DOHH2 (cell line): ENCODE results near the gene TRIM41.
"Not testable (repeated sequence)": the region's sequence is repeated elsewhere in the genome, so short reads cannot be mapped to it uniquely, and the experiment has no call there.

Source experiments
- H3F3A ChIP-seq: fragments of 200-600 bp; sonication (generic), shearing (Covaris generic); 2 replicates; pipeline ENCODE4 v1.6.0; 2016; ENCODE audit warnings: antibody characterized with exemption, mild to moderate bottlenecking; ENCODE audit not compliant: control insufficient read depth, insufficient read depth
- H3K27ac ChIP-seq: fragments of 200-600 bp; sonication (generic); 2 replicates; pipeline ENCODE4 v1.5.1; 2014; ENCODE audit warnings: low read depth, mild to moderate bottlenecking, low read length, moderate library complexity
- H3K27me3 ChIP-seq: fragments of 200-600 bp; sonication (generic); 2 replicates; pipeline ENCODE4 v1.6.1; 2014; ENCODE audit warnings: mild to moderate bottlenecking, low read length, mixed read lengths; ENCODE audit not compliant: control insufficient read depth
- H3K36me3 ChIP-seq: fragments of 200-600 bp; sonication (generic); 2 replicates; pipeline ENCODE4 v1.6.1; 2014; ENCODE audit warnings: mild to moderate bottlenecking, low read length, moderate library complexity, mixed read lengths; ENCODE audit not compliant: control insufficient read depth
- H3K4me1 ChIP-seq: fragments of 200-600 bp; sonication (generic); 2 replicates; pipeline ENCODE4 v1.6.1; 2014; ENCODE audit warnings: mild to moderate bottlenecking, low read length, mixed read lengths; ENCODE audit not compliant: control insufficient read depth
- H3K4me2 ChIP-seq: fragments of 200-600 bp; sonication (generic); 2 replicates; pipeline ENCODE4 v1.6.0; 2014; ENCODE audit warnings: mild to moderate bottlenecking, low read length, moderate library complexity
- H3K4me3 ChIP-seq: fragments of 200-600 bp; sonication (generic); 2 replicates; pipeline ENCODE4 v1.5.1; 2014; ENCODE audit warnings: mild to moderate bottlenecking, low read length, mixed read lengths
- H3K79me2 ChIP-seq: fragments of 200-600 bp; sonication (generic); 2 replicates; pipeline ENCODE4 v1.6.1; 2014; ENCODE audit warnings: mild to moderate bottlenecking, low read length, mixed read lengths; ENCODE audit not compliant: control insufficient read depth
- H3K9me2 ChIP-seq: fragments of 200-600 bp; sonication (generic); replicated peaks from 2 replicates; pipeline ENCODE4 v1.6.1; 2014; ENCODE audit warnings: mild to moderate bottlenecking, low read length, mixed read lengths; ENCODE audit not compliant: control insufficient read depth
- H3K9me3 ChIP-seq: fragments of 200-600 bp; sonication (generic); 2 replicates; pipeline ENCODE4 v1.6.1; 2014; ENCODE audit warnings: antibody characterized with exemption, low read length, mixed read lengths; ENCODE audit not compliant: control insufficient read depth, insufficient read depth
- H4K20me1 ChIP-seq: fragments of 200-600 bp; sonication (generic); 2 replicates; pipeline ENCODE4 v1.6.0; 2014; ENCODE audit warnings: low read depth, mild to moderate bottlenecking, antibody characterized with exemption, low read length, moderate library complexity; ENCODE audit not compliant: control insufficient read depth, insufficient read depth
- CTCF ChIP-seq: fragments of 200-600 bp; sonication (generic); IDR thresholded peaks from one replicate; pipeline ENCODE4 v1.5.1; 2014; ENCODE audit warnings: antibody characterized with exemption, mild to moderate bottlenecking, low read depth, low read length; ENCODE audit not compliant: poor library complexity, severe bottlenecking
- EZH2phosphoT487 ChIP-seq: fragments of 200-600 bp; sonication (generic); IDR thresholded peaks from 2 replicates; pipeline ENCODE4 v1.6.1; 2017; ENCODE audit warnings: borderline replicate concordance, mild to moderate bottlenecking, antibody characterized with exemption, low read length, moderate library complexity, mixed read lengths

Gene TRIM41

GRCh38 chr5:181212080-181212479, 11.0 kb upstream of the TRIM41 start:
- TF ChIP-seq EZH2phosphoT487 = no peak
- TF ChIP-seq CTCF = no peak
- H3F3A ChIP-seq = peaks cover 24% of the 10 kb centered on the region
- H4K20me1 ChIP-seq = no peaks in the 10 kb centered on the region
- no peaks in the 10 kb centered on the region for H3K36me3 ChIP-seq
- H3K4me2 ChIP-seq = no peak overlapping the region
- no peaks in the 10 kb centered on the region for H3K9me3 ChIP-seq
- no peaks in the 10 kb centered on the region for H3K9me2 ChIP-seq
- H3K27ac ChIP-seq = no peak overlapping the region
- H3K4me1 ChIP-seq = peaks cover 15% of the 10 kb centered on the region
- H3K27me3 ChIP-seq = no peaks in the 10 kb centered on the region
- no peak overlapping the region for H3K4me3 ChIP-seq
- no peaks in the 10 kb centered on the region for H3K79me2 ChIP-seq

GRCh38 chr5:181212934-181213333, 10.1 kb upstream of the TRIM41 start:
- H3K9me2 ChIP-seq = no peaks in the 10 kb centered on the region
- no peaks in the 10 kb centered on the region for H3K79me2 ChIP-seq
- H3F3A ChIP-seq = peaks cover 27% of the 10 kb centered on the region
- no peak overlapping the region for H3K4me3 ChIP-seq
- H3K4me1 ChIP-seq = peaks cover 21% of the 10 kb centered on the region
- no peaks in the 10 kb centered on the region for H3K27me3 ChIP-seq
- no peaks in the 10 kb centered on the region for H4K20me1 ChIP-seq
- H3K4me2 ChIP-seq = no peak overlapping the region
- no peak for TF ChIP-seq CTCF
- TF ChIP-seq EZH2phosphoT487 = no peak
- no peaks in the 10 kb centered on the region for H3K9me3 ChIP-seq
- no peak overlapping the region for H3K27ac ChIP-seq
- H3K36me3 ChIP-seq = no peaks in the 10 kb centered on the region

- H3K9me2 ChIP-seq, H3K4me2 ChIP-seq: not testable (repeated sequence)
Observed at GRCh38 chr5:181214249-181214648, 8.8 kb upstream of the TRIM41 start.

GRCh38 chr5:181215997-181216989, 6.8 kb upstream of the TRIM41 start:
- Histone ChIP-seq H3K4me1 (peaks cover 22% of the 10 kb centered on the region), H3F3A (peaks cover 33% of the 10 kb centered on the region), H3K4me3 (peak overlapping the region; percentile 68), H3K27ac (peak overlapping the region; percentile 31), H3K9me2 (no peaks in the 10 kb centered on the region), H3K79me2 (no peaks in the 10 kb centered on the region), H4K20me1 (no peaks in the 10 kb centered on the region), H3K9me3 (no peaks in the 10 kb centered on the region), H3K36me3 (no peaks in the 10 kb centered on the region), H3K27me3 (no peaks in the 10 kb centered on the region), H3K4me2 (peak overlapping the region; percentile 83)
- no peak for TF ChIP-seq CTCF
- no peak for TF ChIP-seq EZH2phosphoT487

More at GRCh38 chr5:181214249-181214648, 8.8 kb upstream of the TRIM41 start:
- not testable (repeated sequence) for H3K4me3 ChIP-seq, H3K27me3 ChIP-seq, H3K79me2 ChIP-seq, H4K20me1 ChIP-seq, H3K27ac ChIP-seq, H3K36me3 ChIP-seq, H3K9me3 ChIP-seq
- H3F3A ChIP-seq = peaks cover 28% of the 10 kb centered on the region
- peaks cover 18% of the 10 kb centered on the region for H3K4me1 ChIP-seq
